GM21619 (cell line): ENCODE results near the gene UCK1.
"Not testable (repeated sequence)": the region's sequence is repeated elsewhere in the genome, so short reads cannot be mapped to it uniquely, and the experiment has no call there.

ENCODE experiments used
- ATAC-seq: cut with Tn5 transposase; IDR thresholded peaks from one replicate; pipeline ENCODE4 v1.9.1; 2021; ENCODE audit not compliant: unreplicated experiment

Gene UCK1

DNA sequence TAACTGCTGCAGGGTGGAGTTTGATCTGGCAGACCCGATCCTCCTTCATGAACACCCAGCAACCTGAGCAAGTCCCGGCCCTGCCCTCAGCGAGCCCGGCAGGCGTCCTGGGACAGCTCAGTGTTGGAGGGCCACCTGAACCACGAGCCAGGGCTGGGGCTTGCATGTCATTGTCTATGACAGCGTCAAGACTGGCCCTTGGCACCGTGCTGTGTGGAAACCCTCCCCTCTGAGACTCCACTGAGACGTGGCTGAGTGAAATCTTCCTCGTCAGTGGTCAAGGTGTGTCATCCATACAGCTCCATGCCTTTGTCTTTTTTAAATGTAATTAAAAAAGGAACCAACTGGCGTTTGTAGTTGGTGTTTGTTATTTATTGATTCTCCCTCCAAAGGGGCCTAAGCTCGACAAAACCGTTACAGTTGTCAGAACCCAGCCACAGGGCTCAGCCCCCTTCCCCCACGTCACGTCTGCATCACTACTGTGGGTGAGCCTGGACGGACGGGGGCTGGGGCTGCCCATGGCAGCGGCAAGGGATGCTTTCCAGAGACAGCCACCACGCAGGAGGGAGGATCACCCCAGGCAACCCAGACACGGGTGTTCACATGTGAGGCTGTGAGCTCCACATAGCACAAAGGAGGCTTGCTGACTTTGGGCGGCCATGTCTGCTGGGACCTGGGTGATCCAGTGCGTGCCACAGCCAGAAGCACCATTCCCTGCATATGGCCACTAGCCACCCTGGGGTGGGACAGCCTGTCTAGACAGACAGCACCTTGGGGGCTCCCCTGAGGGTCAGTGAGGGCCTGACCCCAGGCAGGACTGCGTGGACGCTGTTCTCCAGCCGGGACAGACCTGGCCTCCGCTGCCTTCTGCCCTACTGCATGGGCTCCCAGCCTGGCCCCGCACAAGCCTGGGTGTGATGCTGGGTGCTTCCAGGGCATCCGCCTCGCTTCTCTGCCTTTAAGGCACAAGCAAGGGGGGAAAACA lies 7.3 kb downstream of the UCK1 start:
- ATAC-seq = no peak

DNA sequence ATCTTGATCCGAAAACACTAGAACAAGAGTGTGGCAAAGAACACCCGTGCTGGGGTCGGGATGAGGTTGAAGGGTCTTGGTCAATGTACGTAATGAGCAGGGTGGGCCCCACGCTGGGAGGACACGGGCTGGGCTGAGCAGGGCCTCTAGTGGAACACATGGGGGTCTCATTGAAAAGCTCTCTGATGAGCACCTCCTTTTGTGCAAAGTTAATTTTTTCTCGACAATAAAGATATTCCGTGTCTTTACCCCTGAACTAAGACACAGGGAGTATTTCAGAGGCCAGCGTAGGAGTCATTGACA lies 8.0 kb downstream of the UCK1 start:
- no peak for ATAC-seq

DNA sequence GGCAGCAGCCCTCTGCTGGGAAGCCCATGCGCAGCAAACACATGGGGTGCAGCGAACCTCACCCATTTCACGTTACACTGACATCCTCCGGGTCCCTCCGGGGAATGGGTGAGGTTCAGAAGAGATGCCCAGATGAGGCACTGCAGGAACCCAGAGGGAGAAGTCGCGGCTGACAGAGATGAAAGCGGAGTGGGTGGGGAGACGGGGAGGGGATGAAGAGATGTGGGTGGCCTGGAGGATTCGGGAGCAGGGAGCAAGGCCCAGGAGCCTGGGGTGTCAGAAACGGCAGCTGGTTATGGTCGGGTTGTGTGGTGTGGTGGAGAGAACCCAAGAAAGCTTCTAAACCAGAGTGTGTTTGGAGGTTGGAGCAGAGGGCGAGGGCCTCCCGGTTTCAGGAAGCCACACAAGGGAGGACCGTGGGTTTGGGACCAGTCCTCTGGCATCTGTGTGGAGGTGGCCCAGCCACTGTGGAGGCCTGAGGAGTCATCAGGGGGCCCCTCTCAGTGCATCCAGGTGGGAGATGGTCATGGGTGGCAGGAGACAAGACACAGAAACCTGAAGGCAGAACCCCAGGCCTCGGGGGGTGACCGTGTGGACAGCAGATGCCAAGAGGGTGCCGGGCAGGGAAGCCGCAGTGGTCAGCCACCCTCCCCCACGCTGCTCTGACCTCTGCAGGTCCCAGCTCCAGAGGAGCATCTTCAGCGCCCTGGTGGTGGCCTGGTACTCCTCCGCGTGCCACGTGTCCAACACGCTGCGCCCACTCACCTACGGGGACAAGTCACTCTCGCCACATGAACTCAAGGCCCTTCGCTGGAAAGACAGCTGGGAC lies 8.6 kb downstream of the UCK1 start:
- ATAC-seq = no peak

DNA sequence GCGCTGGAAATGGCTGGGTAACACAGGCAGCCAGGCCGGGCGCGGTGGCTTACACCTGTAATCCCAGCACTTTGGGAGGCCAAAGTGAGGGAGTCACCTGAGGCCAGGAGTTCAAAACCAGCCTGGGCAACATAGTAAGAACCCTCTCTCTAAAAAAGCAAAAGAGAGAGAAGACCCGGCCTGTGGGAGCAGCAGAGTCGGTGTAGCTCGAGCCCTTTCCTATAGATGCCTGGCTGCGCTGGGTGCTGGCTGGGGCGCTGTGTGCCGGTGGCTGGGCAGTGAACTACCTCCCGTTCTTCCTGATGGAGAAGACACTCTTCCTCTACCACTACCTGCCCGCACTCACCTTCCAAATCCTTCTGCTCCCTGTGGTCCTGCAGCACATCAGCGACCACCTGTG lies 9.2 kb downstream of the UCK1 start:
- no peak for ATAC-seq

DNA sequence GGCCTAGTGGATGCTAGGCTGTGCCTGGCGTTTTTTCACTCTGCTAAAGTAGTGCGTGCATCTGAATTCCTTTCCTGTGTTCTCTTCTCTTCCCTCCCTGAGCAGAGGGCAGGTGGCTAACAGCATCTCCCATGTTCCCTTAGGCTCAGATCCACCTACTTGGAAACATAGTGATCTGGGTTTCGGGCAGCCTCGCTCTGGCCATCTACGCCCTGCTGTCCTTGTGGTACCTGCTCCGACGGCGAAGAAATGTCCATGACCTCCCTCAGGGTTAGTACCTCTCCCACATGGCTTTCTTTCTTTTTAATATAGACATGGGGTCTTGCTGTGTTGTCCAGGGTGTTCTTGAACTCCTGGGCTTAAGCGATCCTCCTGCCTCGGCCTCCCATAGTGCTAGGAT lies 9.9 kb downstream of the UCK1 start:
- ATAC-seq = no peak

DNA sequence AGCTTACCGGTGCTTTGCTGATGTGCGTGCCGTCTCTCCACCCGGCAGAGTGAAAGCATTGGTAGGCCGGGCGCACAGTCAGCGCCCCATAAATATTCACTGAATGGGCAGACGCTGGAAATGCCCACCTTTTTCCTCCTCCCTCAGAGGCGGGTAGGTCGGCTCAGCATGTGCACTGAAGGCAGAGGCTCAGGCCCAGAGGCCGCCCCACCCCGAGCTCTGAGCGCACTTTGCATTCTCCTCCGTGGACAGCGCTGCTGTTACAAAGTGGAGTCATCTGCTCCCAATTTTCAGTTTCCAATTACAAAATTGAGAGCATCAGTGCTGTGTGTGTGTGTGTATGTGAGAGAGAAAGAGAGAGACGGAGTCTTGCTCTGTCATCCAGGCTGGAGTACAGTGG lies 10.6 kb downstream of the UCK1 start:
- ATAC-seq = no peak

DNA sequence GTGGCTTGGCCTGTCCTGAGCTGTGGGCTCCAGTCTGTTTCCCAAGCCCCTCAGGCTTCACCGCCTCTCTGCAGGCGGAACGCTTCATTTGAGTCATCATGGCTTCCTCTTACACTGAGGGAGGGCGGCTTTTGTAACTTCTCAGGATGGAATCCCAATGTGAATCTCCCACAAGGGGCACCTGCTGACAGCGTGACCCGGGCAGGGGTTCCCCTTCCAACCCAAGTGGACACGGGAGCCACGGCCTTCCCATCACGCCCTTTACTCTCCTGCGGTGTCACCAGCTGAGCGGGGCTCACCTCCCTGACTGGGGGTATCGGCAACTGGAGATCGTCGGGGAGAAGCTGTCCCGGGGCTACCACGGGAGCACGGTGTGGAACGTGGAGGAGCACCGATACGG lies 12.5 kb downstream of the UCK1 start:
- ATAC-seq = no peak

DNA sequence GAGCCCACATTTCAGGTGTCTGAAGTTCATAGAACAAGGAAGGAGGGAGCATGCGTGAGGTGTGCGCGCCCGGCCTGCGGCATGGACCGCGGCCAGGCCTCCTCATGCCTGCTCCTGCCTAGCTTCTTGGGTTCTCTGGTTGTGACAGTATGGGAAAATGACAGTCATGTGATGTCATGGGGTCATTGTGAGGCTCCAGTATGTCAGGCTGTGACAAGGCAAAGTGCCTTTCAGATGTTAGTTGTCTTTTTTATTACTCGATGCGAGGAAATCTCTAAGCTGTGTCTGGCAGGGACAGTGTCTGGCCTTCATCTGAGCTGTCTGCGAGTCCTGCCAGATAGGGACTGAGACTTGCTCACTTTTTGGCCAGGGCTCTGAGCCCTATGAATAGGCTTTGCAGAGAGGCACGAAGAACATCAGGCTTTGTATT lies 13.3 kb downstream of the UCK1 start:
- ATAC-seq = no peak

DNA sequence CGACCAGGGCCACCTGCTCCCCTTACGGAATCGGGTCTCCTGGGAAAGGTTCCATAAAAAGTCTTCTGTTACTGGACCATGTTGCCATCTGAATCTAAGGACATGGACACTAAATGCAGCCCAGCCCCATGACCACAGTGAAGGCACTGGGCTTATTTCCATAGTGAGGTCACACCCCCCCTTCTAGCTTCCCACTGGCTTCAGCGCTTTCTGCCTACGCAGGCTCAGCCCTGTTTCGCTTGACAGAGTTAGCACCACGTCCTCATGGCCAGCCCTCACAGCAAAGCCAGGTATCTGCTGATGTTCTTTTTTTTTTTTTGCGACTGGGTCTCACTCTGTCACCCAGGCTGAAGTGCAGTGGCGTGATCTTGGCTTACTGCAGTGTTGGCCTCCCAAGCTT lies 14.1 kb downstream of the UCK1 start:
- ATAC-seq = no peak

DNA sequence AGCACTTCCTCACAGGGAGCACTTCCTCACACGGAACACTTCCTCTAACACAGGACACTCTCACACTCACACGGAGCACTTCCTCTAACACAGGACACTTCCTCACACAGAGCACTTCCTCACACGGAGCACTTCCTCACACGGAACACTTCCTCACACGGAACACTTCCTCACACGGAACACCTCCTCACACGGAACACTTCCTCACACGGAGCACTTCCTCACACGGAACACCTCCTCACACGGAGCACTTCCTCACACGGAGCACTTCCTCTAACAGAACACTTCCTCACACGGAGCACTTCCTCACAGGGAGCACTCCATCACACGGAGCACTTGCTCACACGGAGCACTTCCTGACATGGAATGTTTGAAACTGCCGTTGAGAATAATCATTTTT lies 15.0 kb downstream of the UCK1 start:
- ATAC-seq = no peak

DNA sequence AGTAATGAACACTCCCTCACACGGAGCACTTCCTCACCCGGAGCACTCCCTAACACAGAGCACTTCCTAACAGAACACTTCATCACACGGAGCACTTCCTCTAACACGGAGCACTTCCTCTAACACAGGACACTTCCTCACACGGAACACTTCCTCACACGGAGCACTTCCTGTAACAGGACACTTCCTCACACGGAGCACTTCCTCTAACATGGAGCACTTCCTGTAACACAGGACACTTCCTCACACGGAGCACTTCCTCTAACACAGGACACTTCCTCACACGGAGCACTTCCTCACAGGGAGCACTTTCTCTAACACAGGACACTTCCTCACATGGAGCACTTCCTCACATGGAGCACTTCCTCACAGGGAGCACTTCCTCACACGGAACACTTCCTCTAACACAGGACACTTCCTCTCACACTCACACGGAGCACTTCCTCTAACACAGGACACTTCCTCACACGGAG lies 15.5 kb downstream of the UCK1 start:
- ATAC-seq = not testable (repeated sequence)

DNA sequence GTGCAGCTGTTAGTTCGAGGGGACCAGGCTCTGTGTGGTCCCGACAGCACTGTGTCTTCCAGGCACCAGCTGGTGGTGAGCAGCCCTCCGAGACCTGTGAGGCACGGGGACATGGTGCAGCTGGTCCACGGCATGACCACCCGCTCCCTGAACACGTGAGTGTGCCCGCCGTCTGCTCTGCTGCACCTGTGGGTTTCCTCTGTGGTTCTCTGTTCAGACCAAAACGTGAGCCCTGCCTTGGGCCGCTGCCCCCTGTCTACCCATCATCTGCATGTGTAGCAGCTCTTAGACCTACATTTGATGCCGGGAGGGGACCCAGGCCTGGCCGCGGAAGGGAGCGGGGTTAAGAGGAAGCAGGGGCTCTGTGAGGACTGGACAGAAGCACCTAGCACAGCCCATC lies 17.9 kb downstream of the UCK1 start:
- no peak for ATAC-seq

DNA sequence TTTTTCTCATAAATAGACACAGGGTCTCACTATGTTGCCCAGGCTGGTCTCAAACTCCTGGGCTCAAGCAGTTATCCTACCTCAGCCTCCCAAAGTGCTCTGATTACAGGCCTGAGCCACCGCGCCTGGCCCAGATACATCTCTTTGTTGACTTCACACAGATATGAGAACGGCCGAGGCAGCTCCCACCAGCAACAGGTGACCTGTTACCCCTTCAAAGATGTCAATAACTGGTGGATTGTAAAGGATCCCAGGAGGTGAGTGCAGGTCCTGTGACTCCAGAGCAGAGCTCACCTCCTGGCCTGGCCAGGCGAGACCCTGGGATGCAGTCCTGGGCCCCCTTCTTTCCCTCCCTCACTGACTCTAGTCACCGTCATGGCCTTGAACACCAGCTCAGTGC lies 19.2 kb downstream of the UCK1 start:
- no peak for ATAC-seq

DNA sequence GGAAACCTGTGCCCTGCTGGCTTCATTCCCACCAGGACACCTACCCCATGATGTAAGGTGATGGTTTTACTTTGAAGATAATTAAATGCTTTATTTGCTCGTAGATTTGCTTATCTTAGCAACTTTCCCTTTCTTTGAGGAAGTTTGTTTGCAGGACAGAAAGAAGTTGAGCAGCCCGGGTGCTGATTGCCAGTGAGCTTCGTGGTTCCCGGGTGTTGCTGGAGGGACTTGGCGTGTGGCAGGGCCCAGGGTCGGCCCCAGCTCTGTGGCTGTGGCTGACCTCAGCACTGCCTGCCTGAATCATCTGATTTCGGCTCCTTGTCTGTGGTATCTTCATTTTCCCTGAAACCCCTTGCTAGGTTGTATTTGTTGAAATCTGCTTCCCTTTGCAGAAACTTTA lies 19.6 kb downstream of the UCK1 start:
- ATAC-seq = no peak

DNA sequence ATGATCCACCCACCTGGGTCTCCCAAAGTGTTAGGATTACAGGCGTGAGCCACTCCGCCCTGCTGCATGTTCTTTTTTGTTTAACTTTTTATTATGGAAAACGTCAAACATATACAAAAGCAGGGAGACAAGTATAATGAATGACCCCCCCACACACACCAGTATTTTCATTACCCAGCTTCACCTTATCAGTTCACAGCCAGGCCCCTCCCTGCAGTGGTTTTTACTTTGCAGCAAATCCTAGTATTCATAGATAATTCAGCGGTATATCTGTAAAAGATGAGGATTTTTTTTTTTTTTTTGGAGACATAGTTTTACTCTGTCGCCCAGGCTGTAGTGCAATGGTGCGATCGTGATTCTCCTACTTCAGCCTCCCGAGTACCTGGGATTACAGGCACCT lies 26.1 kb downstream of the UCK1 start:
- no peak for ATAC-seq

DNA sequence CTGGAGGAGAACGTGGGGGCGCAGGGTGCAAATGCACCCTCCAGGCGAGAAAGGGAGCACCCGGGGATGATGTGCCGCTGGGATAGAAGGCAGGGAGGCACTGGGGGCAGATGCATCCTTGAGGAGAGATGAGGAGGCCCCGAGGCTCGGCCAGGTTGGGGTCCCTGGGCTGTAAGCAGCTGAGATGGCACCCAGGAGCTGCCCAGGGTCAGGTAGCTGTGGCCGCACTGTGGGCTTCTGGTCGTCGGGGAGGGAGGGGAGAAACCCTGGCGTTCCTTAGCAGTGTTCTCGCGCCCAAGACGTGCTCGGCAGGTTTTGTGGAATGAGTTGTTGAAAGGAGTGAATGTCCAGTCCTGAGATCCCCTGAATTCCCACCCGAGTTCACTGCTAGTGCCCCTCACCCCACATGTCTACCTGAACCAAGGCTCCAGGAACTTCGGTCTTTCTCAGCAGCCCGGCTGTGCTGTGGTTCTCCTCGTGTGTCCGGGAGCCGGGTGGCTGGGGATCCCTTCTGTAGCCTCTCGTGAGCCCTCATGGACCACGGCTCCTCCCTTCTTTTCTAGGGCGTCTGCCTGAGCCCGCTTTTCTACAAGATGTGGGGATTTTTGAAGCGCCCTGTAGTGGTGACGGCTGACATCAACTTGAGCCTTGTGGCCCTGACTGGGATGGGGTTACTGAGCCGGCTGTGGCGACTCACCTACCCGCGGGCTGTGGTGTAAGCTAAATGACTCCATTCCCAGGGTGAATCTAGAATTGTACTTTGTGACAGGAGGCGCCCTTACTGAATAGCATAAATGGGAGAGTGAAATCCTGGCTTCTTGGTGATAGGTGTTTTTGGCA lies 27.2 kb downstream of the UCK1 start:
- ATAC-seq = no peak

DNA sequence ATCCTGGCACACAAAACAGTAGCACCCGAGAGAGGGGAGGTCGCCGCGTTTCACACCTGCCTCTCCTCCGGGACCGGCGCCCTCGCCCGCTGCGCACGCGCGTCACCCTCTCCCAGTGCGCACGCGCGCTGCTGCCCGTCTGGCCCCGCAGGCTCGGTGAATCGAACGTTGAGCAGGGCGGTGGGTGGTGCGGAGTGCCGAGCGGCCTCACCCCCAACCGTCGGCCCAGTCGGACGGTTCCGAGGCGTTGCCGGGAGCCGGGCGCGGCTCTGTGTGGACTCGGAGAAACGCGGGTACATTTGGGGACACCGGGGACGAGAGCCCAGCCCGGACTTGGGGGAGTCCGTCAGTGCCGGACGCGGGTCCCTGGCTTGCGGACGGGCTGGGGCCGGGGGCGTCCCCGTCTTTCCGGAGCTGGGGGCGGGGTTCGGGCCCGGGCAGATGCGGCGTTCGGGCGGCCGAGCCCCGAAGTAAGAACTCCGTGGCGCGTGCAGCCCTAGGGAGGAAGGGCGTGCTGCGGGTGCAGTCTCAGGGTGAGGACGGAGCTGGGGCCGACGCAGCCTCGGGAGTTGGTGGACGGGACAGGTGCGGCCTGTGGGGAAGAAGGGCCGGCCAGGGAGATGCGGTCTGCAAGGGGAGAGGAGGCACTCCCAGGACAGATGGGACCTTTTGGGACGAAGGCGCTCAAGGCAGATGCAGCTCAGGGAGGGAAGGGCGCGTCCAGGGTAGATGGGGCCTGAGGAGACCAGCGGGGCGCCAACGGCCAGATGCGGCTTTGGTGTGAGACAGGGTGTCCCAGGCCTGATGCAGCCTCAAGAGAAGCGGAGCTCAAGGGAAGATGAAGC lies 28.1 kb downstream of the UCK1 start, which contains the start of gene POMT1:
TSS of gene POMT1 (plus strand) at position 138 of the 845 bp plus-strand sequence. CDS start 1,301 bp downstream, outside the sequence.
- ATAC-seq = peak; percentile 72

DNA sequence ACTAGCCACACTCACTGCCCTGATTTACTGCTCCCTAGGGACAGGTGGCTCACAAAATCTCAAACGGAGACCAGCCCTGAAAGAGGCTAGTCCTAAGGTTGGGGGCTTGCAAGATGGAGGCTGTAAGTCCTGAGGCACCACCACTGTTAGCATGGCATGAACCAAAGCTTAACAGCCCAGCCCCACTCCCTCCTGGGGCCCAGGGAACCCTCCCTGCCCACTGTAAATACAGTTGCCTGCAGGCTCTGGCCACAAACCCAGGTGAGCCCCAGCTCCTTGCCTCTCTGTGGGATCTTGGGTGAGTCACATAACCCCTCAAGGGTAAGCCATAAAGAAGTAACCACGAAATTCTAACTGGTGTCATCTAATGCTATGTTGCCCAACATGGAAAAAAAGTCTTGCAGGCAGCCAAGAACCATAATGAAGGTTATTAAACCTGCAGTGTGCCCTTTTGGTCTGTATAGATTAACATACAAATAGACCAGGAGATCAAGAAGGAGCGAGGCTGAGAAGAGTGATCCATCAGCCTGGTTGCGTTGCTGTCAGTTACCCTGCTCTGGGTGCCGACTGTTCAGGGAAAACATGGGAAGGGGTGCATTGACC lies 30.0 kb downstream of the UCK1 start:
- ATAC-seq = no peak

DNA sequence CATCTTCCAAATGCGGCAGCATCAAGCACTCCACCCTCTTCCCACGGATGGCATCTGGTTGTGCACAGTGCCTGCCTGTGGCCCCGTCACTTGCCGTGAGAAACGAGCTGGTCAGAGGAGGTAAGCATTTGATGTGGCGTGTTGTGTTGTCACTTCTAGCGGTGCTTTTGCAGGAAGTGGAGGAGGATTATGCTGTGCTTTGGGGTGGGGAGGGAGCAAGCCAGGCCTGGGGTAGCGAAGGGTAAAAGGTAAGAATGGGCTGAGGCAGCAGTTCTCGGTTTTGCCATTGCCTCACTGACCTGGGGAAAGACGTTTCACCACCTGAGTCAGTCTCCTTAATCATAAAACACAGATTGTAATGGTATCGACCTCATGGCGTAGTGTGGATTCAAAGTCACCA lies 30.7 kb downstream of the UCK1 start:
- ATAC-seq = no peak
